COLO668 (cell line): ENCODE measurements around the gene MLLT10.
"Not testable (repeated sequence)": the region's sequence is repeated elsewhere in the genome, so short reads cannot be mapped to it uniquely, and the experiment has no call there.

ENCODE experiments used
- DNase-seq: peaks from one replicate; lab custom pipeline; 2025; ENCODE audit not compliant: unreplicated experiment; lab: John Stamatoyannopoulos, UW

MLLT10 gene

DNA sequence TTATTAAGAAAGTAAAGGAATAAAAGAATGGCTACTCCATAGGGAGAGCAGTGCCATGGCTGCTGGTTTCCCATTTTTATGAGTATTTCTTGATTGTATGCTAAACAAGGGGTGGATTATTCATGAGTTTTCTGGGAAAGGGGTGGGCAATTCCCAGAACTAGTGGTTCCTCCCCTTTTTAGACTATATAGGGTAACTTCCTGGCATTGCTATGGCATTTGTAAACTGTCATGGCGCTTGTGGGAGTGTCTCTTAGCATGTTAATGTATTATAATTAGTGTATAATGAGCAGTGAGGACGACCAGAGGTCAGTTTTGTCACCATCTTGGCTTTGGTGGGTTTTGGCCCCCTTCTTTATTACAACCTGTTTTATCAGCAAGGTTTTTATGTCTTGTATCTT lies 40.5 kb downstream of the MLLT10 start:
- DNase-seq: not testable (repeated sequence)

DNA sequence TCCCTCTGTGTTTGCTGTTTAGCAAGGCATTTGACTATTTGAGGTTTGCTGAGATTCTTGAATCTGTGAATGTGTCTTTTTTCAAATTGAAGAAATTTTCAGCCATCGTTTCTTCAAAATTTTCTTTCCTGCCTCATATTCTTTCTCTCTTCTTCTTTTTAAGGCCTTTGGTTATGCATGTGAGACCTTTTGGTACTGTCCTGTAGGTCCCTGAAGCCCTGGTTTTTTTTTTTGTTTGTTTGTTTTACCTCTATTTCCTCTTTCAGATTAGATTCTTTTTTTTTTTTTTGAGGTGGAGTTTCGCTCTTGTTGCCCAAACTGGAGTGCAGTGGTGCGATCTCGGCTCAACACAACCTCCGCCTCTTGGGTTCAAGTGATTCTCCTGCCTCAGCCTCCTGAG lies 45.3 kb downstream of the MLLT10 start:
- no peak for DNase-seq

DNA sequence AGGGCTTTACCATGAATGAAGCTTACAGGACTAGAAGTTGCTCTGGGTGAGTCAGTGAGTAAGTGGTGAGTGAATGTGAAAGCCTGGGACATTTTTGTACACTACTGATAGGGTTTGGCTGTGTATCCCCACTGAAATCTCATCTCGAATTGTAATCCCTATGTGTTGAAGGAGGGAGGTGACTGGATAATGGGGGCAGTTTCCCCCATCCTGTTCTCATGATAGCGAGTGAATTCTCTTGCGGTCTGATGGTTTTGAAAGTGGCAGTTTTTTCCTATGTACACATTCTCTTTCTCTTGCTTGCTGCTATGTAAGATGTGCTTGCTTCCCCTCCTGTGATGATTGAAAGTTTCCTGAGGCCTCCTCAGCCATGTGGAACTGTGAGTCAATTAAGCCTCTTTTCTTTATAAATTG lies 47.4 kb downstream of the MLLT10 start:
- not testable (repeated sequence) for DNase-seq

DNA sequence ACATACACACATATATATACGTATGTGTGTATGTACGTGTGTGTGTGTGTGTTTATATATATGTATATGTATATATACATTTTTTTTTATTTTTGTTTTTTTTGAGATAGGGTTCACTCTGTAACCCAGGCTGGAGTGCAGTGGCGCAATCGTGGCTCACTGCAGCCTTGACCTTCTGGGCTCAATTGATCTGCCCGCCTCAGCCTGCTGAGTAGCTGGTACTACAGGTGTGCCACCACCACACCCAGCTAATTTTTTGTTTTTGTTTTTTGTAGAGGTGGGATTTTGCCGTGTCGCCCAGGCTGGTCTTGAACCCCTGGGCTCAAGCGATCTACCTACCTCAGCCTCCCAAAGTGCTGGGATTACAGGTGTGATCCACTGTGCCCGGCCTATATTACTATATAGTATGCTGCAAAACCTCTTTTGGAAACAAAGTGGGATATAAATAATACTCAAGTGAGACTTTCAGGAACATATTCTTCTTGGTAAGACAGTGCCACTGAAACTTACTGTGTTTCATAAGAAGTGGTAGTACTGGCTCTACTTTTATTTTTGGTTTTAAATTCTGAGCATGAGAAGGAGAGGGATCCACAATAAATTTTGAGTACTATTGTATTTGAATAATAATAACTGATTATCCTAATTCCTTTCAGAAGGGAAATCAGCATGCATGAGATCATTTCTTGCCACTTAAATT lies 51.0 kb downstream of the MLLT10 start:
- no peak for DNase-seq

DNA sequence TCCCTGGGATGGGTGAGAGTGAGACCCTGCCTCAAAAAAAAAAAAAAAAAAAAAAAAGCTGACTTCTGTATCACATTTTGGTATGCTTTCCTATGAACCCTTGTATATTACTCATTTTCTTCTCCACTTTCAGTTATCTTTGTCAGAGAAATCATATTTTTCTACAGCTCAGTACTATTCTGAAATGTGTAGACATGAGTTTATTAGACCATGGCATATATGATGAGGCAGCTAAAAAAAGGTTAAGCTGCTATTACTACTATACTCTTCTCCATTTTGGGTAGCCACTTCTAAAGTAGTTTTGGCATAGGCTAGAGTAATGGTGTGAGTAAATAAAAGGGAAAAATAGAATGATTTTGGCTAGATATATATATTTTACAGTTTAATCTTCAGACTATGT lies 53.4 kb downstream of the MLLT10 start:
- no peak for DNase-seq

DNA sequence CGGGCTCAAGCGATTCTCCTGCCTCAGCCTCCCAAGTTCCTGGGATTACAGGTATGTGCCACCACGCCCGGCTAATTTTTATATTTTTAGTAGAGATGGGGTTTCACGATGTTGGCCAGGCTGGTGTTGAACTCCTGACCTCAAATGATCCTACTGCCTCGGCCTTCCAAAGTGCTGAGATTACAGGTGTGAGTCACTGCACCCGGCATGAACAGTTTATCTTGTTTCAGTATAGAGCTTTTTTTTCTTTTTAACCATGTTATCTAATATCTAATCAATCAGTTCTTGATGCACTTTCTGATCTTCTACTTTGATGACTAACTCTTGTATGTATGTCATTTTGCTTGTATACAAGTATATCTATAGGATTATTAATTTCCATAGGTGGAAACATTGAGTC lies 54.1 kb downstream of the MLLT10 start:
- not testable (repeated sequence) for DNase-seq

DNA sequence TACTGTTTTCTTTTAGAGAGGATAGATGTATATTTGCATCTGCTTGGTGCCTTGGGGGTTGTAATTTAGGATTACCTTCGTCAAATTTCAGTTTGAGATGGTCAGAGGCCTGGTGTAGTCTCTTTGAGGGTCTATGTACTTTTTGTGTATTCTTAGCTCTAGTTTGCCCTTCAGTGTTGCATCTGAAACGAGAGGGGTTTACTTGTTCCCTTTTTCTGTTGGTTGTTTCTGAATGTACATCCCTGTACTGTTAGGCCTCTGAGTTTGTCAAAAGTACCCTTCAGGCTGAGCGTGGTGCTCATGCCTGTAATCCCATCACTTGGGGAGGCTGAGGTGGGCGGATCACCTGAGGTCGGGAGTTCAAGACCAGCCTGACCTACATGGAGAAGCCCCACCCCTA lies 60.0 kb downstream of the MLLT10 start:
- no peak for DNase-seq

DNA sequence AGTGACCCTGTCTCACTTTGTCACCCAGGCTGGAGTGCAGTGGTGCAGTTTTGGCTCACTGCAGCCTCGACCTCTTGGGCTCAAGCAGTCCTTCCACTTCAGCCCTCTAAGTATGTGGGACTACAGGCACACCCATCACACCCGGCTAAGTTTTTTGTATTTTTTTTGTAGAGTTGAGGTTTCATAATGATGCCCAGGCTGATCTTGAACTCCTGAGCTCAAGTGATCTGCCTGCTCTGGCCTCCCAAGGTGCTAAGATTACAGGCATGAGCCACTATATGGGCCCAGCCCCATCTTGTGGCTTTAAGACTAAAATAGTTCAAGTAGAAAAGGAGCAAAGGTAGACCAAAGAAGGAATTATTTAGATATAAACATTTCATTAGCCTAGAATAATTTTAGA lies 65.5 kb downstream of the MLLT10 start:
- no peak for DNase-seq

DNA sequence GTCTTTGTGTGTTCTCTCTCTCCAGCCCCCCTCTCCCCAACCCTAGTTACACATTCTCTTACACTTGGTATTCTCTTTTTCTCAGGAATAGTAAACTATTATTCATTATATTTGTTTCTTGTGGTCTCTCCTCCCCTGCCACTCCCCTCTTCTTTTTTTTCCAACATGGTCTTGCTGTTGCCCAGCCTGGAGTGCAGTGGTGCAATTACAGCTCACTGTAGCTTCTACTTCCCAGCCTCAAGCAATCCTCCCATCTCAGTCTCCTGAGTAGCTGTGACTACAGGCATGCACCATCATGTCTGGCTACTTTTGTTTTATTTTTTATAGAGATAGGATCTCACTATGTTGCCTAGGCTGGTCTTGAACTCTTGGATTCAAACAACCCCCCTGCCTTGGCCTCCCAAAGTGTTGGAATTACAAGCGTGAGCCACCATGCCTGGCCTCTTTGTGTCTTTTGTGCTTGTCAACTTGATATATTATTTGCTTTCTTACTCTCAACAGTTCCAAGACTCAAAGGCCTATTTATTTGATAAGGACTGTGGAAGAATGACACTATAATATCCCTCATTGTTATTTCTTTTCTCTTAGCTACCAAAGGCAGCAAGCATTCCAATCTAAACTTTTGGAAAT lies 66.9 kb downstream of the MLLT10 start:
- DNase-seq: no peak

DNA sequence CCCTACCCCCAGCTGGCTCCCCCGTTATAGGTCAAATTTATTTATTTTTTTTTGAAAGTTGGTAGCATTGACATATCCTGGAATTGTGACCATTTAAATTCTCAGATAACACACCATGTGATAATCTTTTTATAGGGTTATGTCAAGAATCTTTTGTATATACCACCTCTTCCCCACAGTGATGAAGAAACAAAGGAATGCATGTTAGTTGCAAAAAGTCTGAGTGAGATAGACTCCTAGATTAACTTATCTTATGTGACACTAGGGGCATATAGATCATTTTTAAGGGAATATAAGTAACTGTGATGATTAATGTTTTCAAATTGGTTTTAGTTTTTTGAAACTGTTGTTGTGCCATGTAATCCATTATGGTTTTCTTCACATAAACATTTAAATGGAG lies 68.3 kb downstream of the MLLT10 start:
- no peak for DNase-seq

DNA sequence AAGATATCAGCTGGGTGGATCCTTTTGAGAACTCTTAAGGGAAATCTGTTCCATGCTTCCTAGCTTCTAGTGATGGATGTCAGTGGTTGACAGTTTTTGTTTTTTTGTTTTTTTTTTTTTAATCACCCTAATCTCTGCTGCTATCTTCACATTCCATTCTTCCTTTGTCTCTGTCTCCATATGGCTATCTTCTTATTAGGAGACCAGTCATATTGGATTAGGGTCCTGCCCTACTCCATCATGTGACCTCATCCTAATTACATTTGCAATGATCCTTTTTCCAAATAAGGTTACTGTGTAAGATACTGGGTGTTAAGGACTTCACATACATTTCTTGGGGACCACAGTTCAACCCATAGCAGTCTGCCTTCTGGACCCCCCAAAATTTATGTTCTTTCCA lies 69.7 kb downstream of the MLLT10 start:
- no peak for DNase-seq

DNA sequence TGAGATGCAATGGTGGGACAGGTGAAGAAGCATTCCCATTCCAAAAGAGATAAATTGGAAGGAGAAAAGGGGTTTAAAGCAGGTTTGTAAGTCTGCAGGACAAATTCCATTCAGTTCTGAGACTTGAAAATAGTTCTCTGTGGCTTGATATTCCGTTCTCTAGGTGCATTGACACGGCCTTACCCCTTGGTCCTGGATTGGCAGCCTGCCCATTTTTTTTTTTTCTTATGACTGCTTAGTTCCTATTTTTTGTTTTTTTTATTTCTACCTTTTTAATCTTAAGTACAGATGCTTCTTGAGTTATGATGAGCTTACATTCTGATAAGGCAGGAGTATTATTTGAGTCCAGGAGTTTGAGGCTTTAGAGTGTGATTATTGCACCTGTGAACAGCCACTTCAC lies 70.6 kb downstream of the MLLT10 start:
- DNase-seq: no peak

DNA sequence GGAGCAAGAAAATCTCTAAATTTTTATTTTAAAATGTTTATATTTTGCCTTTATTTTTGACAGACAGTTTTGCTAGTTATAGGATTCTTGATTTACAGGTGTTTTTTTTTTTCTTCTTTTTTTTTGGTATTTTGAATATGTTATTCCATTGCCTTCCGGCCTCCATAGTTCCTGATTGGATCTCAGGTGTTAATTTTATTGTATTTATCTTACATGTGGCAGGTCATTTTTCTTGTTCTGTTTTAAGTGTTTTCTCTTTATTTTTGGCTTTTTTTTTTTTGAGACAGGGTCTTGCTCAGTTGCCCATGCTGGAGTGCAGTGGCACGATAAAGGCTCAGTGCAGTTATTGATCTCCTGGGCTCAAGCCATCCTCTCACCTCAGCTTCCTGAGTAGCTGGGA lies 73.9 kb downstream of the MLLT10 start:
- no peak for DNase-seq

DNA sequence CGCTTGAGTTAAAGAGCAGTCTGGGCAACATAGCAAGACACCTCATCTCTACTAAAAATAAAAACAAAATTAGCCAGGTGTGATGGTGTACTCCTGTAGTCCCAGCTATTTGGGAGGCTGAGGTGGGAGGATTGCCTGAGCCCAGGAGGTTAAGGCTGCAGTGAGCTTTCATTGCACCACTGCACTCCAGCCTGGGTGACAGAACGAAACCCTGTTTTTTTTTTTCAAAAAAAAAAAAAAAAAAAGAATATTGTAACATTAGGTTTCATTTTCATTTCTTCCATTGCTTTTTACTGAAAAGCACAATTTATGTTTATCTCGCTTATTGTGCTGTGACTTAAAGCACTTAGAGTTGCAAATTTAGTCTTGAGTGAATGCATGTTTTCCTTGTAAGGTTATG lies 80.0 kb downstream of the MLLT10 start:
- no peak for DNase-seq

DNA sequence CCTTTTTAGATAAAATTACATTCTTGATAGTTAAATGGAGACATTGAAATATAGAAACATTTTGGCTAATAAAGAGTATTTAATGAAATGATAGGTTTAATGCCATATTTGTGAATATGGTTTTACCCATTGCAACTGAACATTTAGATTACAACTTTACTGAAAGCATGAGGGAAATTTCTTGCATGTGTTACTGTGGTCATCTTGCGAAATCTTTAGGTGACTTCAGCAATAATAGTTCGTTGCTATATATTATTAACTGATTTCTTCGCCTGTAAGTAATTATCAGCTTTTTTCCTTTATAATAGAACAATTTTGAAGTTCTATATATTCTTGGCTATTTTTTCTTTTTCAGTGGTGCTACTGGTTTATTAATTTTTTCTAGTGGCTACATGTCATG lies 83.2 kb downstream of the MLLT10 start:
- DNase-seq: no peak

DNA sequence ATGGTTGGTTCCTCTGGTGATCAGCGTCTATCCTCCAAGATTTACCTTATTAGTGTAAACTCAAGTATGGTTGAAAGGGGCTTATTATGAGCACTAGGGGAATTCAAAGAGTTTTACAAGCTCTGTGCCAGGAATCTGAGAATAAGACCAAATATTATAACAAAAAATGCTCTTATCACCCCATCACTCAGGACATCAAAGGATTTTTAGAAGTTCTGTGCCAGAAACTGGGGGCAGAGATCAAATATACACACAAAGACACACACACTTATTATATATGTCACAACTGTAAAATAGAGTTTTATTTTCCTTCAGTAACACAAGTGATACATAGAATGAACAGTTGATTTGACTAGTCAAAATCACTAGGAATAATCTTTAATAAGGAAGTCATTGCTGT lies 89.3 kb downstream of the MLLT10 start:
- no peak for DNase-seq

DNA sequence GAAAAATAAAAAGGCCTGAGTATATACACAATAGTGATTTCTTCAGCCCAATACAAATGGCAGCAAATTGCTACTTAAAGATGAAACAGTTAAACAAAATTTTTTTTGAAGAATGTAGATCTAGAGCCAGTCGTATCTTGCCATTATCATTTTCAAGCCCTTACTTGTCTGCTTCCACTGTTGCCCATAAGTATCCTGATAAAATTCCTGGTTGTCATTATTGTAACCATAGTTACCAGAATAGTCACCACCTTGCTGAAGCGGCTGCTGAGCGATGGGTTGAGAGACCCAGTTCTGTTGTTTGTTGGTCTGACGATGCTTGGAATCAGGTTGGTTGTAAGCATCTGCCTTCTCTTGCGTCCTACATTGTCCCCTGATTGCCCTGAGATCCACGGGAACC lies 90.4 kb downstream of the MLLT10 start:
- DNase-seq: not testable (repeated sequence)

DNA sequence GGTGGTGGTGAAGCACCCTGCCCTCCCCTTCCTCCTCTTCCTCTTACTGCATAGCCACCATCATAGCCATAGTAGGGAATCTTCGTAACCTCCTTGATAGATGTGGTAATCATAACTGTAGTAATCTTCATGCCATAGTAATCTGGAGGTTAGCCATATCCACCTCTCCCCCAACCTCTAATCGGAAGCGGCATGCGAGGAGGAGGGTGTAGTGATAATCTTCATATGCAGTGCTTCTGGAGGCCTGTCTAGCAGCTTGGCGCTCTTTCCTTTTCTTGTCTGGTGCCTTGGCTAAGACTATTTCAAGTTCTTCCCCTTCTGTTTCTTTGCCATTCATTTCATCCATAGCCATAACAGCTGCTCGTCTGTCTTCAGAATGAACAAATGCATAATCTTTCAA lies 90.9 kb downstream of the MLLT10 start:
- no peak for DNase-seq

DNA sequence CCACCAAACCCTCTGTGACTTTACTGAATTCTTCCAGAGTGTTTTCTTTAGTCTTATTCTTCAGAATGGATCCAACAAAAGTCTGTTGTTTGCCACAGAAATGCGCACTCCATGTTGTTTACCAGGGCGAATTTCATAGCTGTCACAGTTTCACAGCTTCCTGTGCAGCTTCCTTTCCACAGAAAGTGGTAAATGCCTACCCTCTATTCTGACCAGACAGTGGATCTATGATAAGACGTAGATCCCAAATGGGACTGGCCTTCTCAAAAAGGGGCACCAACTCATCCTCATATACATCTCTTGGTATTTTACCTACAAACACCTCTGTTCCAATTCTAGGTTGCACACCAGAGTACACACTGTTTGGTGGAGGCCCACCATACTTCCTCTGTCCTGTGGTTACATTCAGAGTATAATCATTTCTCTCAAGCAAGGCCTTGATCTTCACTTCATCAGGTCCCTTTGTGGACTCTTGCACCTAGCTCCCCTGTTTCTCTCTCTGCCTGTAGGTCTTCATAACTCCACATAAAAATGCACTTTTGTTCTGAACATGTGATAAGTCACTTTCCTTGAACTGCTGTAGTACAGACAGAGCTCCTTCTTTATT lies 91.7 kb downstream of the MLLT10 start:
- DNase-seq: no peak

DNA sequence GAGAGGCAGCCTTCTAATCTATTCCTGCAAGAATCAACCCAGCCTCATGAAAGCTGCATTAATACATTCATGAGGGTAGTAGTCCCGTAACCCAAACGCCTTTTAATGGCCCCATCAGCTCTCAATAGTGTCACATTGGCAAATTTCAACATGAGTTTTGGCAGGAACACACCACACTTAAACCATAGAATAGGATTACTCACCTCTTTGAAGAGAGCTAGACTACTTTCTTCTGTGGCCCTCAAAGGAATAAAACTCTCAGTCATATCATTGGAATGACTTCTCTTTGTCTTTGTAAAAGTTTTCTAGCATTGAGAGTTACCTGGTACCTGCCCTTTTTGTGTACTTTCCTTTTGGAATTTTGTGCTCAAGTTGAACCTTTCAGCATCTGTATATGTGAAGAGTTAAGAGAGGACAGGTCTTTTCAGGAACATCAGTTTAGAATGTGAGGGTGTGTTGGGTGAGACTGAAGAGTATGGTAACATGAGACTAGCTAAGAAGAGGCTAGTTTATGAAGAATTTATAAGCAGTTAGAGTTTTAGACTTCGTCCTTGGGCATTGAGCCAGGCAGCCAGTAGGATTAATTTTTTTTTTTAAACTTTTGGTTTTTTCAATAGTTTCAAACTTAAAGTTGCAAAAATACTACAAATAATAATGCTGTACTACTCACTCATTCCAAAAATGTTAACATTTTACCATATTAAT lies 92.6 kb downstream of the MLLT10 start:
- no peak for DNase-seq

DNA sequence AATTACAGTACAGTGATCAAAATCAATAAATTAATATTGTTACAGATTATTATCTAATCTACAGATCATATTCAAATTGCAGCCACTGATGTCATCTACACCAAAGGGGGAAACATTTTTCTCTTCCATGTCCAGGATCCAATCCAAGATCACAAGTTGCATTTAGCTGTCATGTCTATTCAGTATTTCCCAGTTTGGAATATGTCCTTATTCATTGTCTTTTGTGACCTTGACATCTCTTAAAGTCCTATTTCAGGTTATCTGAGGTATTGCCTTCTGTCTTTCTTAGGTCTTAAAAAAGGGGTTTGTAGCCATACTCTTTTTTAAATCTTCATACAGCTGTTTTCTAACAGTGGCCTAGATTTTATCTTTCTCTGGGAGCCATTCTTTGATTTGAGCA lies 93.3 kb downstream of the MLLT10 start:
- no peak for DNase-seq

DNA sequence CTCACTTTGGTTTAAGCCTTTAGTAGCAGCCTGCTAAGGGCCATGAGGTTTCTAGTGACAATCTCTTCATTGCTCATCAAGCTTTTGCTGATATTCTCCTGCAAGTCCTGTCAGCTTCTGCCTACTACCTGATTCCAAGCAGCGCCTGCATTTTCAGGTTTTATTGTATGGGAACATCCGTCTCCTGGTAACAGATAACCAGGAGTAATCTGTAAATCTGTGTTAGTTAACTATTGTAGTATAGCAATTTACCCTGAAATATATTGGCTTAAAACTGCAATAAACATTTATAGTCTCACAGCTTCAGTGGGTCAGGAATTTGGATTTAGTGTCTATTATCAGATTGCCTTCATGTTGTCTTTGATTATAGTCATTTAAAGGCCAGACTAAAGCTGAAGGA lies 94.0 kb downstream of the MLLT10 start:
- DNase-seq: no peak
